WI38 (cell line): ENCODE measurements around the gene PLCH2.

Source experiments
- H3K4me3 ChIP-seq: 2 replicates; pipeline ENCODE4 v1.5.1; 2011; ENCODE audit warnings: low read depth, mild to moderate bottlenecking, control low read depth, low read length
- CTCF ChIP-seq: IDR thresholded peaks from 2 replicates; pipeline ENCODE4 v1.5.1; 2012; ENCODE audit warnings: low read depth, mild to moderate bottlenecking, control low read depth, low read length

PLCH2 gene

GRCh38 chr1:2499260-2499659 is 23.2 kb downstream of the PLCH2 start:
- no peak for TF ChIP-seq CTCF
- H3K4me3 ChIP-seq = no peak overlapping the region

- no peak overlapping the region for H3K4me3 ChIP-seq
- no peak for TF ChIP-seq CTCF
Measured at GRCh38 chr1:2499986-2500596, 24.0 kb downstream of the PLCH2 start.

GRCh38 chr1:2501041-2501819 is 25.1 kb downstream of the PLCH2 start:
- H3K4me3 ChIP-seq = no peak overlapping the region
- TF ChIP-seq CTCF = no peak

- no peak for TF ChIP-seq CTCF
- H3K4me3 ChIP-seq = no peak overlapping the region
Measured at GRCh38 chr1:2501820-2502119, 25.7 kb downstream of the PLCH2 start.

- no peak for TF ChIP-seq CTCF
Measured at GRCh38 chr1:2502210-2502609, 26.1 kb downstream of the PLCH2 start.

GRCh38 chr1:2502661-2503553 is 26.8 kb downstream of the PLCH2 start:
- H3K4me3 ChIP-seq = no peak overlapping the region
- TF ChIP-seq CTCF = no peak

More at GRCh38 chr1:2502210-2502609, 26.1 kb downstream of the PLCH2 start:
- H3K4me3 ChIP-seq = no peak overlapping the region
